ENCODE measurements around the gene TULP3.

TULP3 gene

GRCh38 chr12:2876431-2877046 is 14.2 kb upstream of the TULP3 start:
- Histone ChIP-seq H3K27me3 (ENCODE audit: control insufficient read depth in 2 of 2, insufficient read depth in 2 of 2, low read length in 2 of 2) (no peaks in the 10 kb centered on the region), H3K9ac (ENCODE audit: low read depth in 1 of 2, low read length in 2 of 2) (peak overlapping the region; percentile 56 to 73), H3K36me3 (ENCODE audit: control insufficient read depth in 2 of 2, insufficient read depth in 2 of 2, low read length in 2 of 2) (no peaks in the 10 kb centered on the region), H3K27ac (ENCODE audit: low read depth in 2 of 2, low read length in 2 of 2) (peak overlapping the region; percentile 74 to 94), H3K4me3 (ENCODE audit: low read length in 2 of 2) (peak overlapping the region; percentile 77 to 95), H3K4me1 (ENCODE audit: control insufficient read depth in 2 of 2, insufficient read depth in 2 of 2, low read length in 2 of 2) (peaks cover 13 to 16% of the 10 kb centered on the region in 2 donors), H3K9me3 (ENCODE audit: control insufficient read depth in 2 of 2, low read length in 2 of 2) (no peaks in the 10 kb centered on the region)

GRCh38 chr12:2877047-2877952 is 13.4 kb upstream of the TULP3 start, which contains the start of the genes FOXM1 and RHNO1:
FOXM1 (minus strand) TSS chr12:2877174; CDS start chr12:2874478, 2,696 bp downstream.
RHNO1 (plus strand) TSS chr12:2877223; CDS start chr12:2885367, 8,144 bp downstream.
- Histone ChIP-seq H3K27me3 (ENCODE audit: control insufficient read depth in 2 of 2, insufficient read depth in 2 of 2, low read length in 2 of 2) (no peaks in the 10 kb centered on the region), H3K27ac (ENCODE audit: low read depth in 2 of 2, low read length in 2 of 2) (peak within 1 kb of the TSS; percentile 94), H3K9ac (ENCODE audit: low read depth in 1 of 2, low read length in 2 of 2) (peak within 1 kb of the TSS; percentile 95 to 98), H3K4me3 (ENCODE audit: low read length in 2 of 2) (peak within 1 kb of the TSS; percentile 95 to 99), H3K9me3 (ENCODE audit: control insufficient read depth in 2 of 2, low read length in 2 of 2) (no peaks in the 10 kb centered on the region), H3K4me1 (ENCODE audit: control insufficient read depth in 2 of 2, insufficient read depth in 2 of 2, low read length in 2 of 2) (peaks cover 13 to 16% of the 10 kb centered on the region in 2 donors), H3K36me3 (ENCODE audit: control insufficient read depth in 2 of 2, insufficient read depth in 2 of 2, low read length in 2 of 2) (no peaks in the 10 kb centered on the region)

GRCh38 chr12:2877953-2878732 is 12.5 kb upstream of the TULP3 start:
- H3K9me3 ChIP-seq (ENCODE audit: control insufficient read depth in 2 of 2, low read length in 2 of 2), result no peaks in the 10 kb centered on the region
- H3K27me3 ChIP-seq (ENCODE audit: control insufficient read depth in 2 of 2, insufficient read depth in 2 of 2, low read length in 2 of 2), result no peaks in the 10 kb centered on the region
- peak overlapping the region; percentile 95 to 99 for H3K4me3 ChIP-seq (ENCODE audit: low read length in 2 of 2)
- peak overlapping the region in 1 of 2 donors; percentile 95 for H3K9ac ChIP-seq (ENCODE audit: low read depth in 1 of 2, low read length in 2 of 2)
- H3K27ac ChIP-seq (ENCODE audit: low read depth in 2 of 2, low read length in 2 of 2), result peak overlapping the region; percentile 94
- H3K4me1 ChIP-seq (ENCODE audit: control insufficient read depth in 2 of 2, insufficient read depth in 2 of 2, low read length in 2 of 2), result peaks cover 13 to 16% of the 10 kb centered on the region in 2 donors
- H3K36me3 ChIP-seq (ENCODE audit: control insufficient read depth in 2 of 2, insufficient read depth in 2 of 2, low read length in 2 of 2), result no peaks in the 10 kb centered on the region

DNA sequence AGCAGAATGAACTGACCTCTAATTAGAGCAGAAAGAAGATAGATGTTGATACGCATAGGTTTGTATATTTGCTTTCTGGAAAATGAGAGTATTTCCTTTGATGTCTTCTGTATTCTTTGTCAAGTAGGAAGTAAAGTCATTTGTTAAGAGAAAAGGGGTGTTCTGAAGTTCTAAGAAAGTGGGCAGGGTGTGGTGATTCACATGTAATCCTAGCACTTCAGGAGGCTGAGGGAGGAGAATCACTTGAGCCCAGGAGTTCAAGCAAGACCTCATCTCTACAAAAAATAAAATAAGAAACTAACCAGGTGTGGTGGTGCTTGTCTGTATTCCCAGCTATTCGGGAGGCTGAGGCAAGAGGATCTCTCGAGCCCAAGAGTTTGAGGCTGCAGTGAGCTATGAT is 10.8 kb upstream of the TULP3 start:
- no peak overlapping the region for H3K27ac ChIP-seq (ENCODE audit: low read depth in 2 of 2, low read length in 2 of 2)
- H3K27me3 ChIP-seq (ENCODE audit: control insufficient read depth in 2 of 2, insufficient read depth in 2 of 2, low read length in 2 of 2), result no peaks in the 10 kb centered on the region
- no peaks in the 10 kb centered on the region for H3K36me3 ChIP-seq (ENCODE audit: control insufficient read depth in 2 of 2, insufficient read depth in 2 of 2, low read length in 2 of 2)
- H3K9me3 ChIP-seq (ENCODE audit: control insufficient read depth in 2 of 2, low read length in 2 of 2), result no peaks in the 10 kb centered on the region
- no peak overlapping the region for H3K4me3 ChIP-seq (ENCODE audit: low read length in 2 of 2)
- H3K9ac ChIP-seq (ENCODE audit: low read depth in 1 of 2, low read length in 2 of 2), result no peak overlapping the region
- peaks cover 13 to 16% of the 10 kb centered on the region in 2 donors for H3K4me1 ChIP-seq (ENCODE audit: control insufficient read depth in 2 of 2, insufficient read depth in 2 of 2, low read length in 2 of 2)

GRCh38 chr12:2884810-2885209 is 5.9 kb upstream of the TULP3 start:
- Histone ChIP-seq H3K36me3 (ENCODE audit: control insufficient read depth in 2 of 2, insufficient read depth in 2 of 2, low read length in 2 of 2) (peaks cover 5 to 8% of the 10 kb centered on the region in 2 donors), H3K4me1 (ENCODE audit: control insufficient read depth in 2 of 2, insufficient read depth in 2 of 2, low read length in 2 of 2) (no peaks in the 10 kb centered on the region), H3K4me3 (ENCODE audit: low read length in 2 of 2) (no peak overlapping the region), H3K9ac (ENCODE audit: low read depth in 1 of 2, low read length in 2 of 2) (no peak overlapping the region), H3K27me3 (ENCODE audit: control insufficient read depth in 2 of 2, insufficient read depth in 2 of 2, low read length in 2 of 2) (no peaks in the 10 kb centered on the region), H3K27ac (ENCODE audit: low read depth in 2 of 2, low read length in 2 of 2) (no peak overlapping the region), H3K9me3 (ENCODE audit: control insufficient read depth in 2 of 2, low read length in 2 of 2) (no peaks in the 10 kb centered on the region)

DNA sequence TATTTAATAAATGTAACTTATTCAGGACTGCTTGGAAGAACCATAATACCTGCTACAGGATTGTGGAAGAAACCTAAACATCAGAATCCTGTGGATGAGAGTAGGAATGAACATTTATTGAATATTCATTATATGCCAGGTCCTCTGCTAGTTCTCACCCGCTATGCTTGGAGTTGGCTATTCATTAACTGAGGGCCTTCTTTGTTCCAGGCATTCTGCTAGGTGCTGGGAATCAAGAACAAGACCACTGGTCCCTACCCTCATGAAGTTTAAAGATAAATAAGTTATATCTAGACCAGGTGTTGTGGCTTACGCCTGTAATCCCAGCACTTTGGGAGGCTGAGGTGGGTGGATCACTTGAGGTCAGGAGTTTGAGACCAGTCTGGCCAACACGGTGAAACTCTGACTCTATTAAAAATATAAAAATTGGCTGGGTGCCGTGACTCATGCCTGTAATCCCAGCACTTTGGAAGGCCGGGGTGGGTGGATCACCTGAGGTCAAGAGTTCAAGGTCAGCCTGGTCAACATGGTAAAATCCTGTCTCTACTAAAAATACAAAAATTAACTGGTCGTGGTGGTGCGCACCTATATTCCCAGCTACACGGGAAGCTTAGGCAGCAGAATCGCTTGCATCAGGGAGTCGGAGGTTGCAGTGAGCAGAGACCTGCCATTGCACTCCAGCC is 3.8 kb upstream of the TULP3 start:
- H3K27ac ChIP-seq (ENCODE audit: low read depth in 2 of 2, low read length in 2 of 2), result no peak overlapping the region
- peaks cover 5 to 8% of the 10 kb centered on the region in 2 donors for H3K36me3 ChIP-seq (ENCODE audit: control insufficient read depth in 2 of 2, insufficient read depth in 2 of 2, low read length in 2 of 2)
- H3K4me1 ChIP-seq (ENCODE audit: control insufficient read depth in 2 of 2, insufficient read depth in 2 of 2, low read length in 2 of 2), result peaks cover 3 to 6% of the 10 kb centered on the region in 2 donors
- no peak overlapping the region for H3K4me3 ChIP-seq (ENCODE audit: low read length in 2 of 2)
- no peaks in the 10 kb centered on the region for H3K9me3 ChIP-seq (ENCODE audit: control insufficient read depth in 2 of 2, low read length in 2 of 2)
- no peaks in the 10 kb centered on the region for H3K27me3 ChIP-seq (ENCODE audit: control insufficient read depth in 2 of 2, insufficient read depth in 2 of 2, low read length in 2 of 2)
- no peak overlapping the region for H3K9ac ChIP-seq (ENCODE audit: low read depth in 1 of 2, low read length in 2 of 2)

DNA sequence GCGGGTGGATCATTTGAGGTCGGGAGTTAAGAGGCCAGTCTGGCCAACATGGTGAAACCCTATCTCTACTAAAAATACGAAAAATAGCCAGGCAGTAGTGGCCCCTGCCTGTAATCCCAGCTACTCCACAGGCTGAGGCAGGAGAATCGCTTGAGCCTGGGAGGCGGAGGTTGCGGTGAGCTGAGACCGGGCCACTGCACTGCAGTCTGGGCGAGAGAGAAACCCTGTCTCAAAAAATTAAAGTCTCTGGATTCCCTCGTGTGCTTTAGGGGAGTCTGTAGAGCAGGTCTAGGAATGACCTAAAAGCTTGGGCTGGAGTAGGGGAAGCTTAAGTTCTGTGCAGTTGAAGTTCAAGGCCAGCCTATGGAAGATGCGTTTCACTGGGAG is 697 bp upstream of the TULP3 start:
- Histone ChIP-seq H3K4me3 (ENCODE audit: low read length in 2 of 2) (peak overlapping the region; percentile 68 to 99), H3K36me3 (ENCODE audit: control insufficient read depth in 2 of 2, insufficient read depth in 2 of 2, low read length in 2 of 2) (peaks cover 5 to 8% of the 10 kb centered on the region in 2 donors), H3K27me3 (ENCODE audit: control insufficient read depth in 2 of 2, insufficient read depth in 2 of 2, low read length in 2 of 2) (no peaks in the 10 kb centered on the region), H3K9me3 (ENCODE audit: control insufficient read depth in 2 of 2, low read length in 2 of 2) (no peaks in the 10 kb centered on the region), H3K4me1 (ENCODE audit: control insufficient read depth in 2 of 2, insufficient read depth in 2 of 2, low read length in 2 of 2) (peaks cover 3 to 6% of the 10 kb centered on the region in 2 donors), H3K9ac (ENCODE audit: low read depth in 1 of 2, low read length in 2 of 2) (peak overlapping the region; percentile 47 to 92), H3K27ac (ENCODE audit: low read depth in 2 of 2, low read length in 2 of 2) (peak overlapping the region; percentile 31 to 86)

DNA sequence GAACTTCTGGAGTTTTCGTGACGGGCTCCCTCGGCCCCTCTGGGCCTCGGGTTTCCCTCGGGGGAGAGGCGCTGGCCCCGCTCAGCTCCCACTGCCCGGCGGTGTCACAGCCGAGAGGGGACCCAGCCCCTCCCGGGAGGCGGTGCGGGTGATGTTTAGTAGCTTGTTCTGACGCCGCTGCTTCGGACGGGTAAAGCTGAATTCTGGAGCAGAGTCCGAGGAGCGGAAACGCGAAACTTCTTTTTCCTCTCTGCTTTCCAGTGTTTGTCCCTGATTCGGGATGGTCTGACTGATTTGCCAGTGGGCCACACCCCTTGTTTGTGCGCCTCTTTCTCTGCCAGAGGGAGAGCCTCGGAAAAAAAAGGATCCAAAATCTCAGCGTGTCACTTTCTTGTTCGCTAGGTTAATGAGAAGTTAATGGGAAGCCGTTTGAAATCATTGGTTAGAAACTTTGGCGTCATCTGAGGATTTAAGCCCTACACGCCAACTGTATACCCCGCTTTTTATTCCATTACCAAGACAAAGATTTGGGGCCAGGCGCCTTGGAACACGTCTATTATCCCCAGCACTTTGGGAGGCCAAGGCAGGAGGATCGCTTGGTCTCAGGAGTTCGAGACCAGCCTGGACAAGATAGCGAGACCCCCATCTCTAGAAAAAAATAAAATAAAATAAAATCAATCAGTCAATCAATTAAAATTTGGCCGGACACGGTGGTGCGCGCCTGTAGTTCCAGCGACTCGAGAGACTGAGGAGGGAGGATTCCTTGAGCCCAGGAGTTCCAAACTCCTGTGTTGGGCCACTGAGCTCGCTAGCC is 756 bp downstream of the TULP3 start:
- peak overlapping the region; percentile 79 to 92 for H3K9ac ChIP-seq (ENCODE audit: low read depth in 1 of 2, low read length in 2 of 2)
- H3K27ac ChIP-seq (ENCODE audit: low read depth in 2 of 2, low read length in 2 of 2), result peak overlapping the region; percentile 83 to 86
- peaks cover 5 to 8% of the 10 kb centered on the region in 2 donors for H3K36me3 ChIP-seq (ENCODE audit: control insufficient read depth in 2 of 2, insufficient read depth in 2 of 2, low read length in 2 of 2)
- H3K9me3 ChIP-seq (ENCODE audit: control insufficient read depth in 2 of 2, low read length in 2 of 2), result no peaks in the 10 kb centered on the region
- H3K27me3 ChIP-seq (ENCODE audit: control insufficient read depth in 2 of 2, insufficient read depth in 2 of 2, low read length in 2 of 2), result no peaks in the 10 kb centered on the region
- peak overlapping the region; percentile 86 to 99 for H3K4me3 ChIP-seq (ENCODE audit: low read length in 2 of 2)
- peaks cover 3 to 6% of the 10 kb centered on the region in 2 donors for H3K4me1 ChIP-seq (ENCODE audit: control insufficient read depth in 2 of 2, insufficient read depth in 2 of 2, low read length in 2 of 2)

DNA sequence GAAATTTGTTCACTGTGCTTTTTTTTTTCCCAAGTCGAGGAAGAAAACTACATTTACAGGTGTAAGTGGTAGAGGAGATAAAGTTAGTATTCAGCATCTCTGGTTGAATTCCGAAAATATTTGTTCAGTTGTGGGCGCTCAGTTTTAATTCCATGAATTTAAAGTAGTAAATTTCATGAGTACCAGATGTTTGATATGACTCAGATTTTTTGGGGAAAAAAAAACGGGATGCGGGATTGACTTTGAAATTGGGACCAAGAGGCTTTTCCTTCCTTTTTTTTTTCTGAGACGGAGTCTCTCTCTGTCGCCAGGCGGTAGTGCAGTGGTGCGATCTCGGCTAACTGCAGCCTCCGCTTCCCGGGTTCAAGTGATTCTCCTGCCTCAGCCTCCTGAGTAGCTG is 1.6 kb downstream of the TULP3 start:
- peaks cover 5 to 8% of the 10 kb centered on the region in 2 donors for H3K36me3 ChIP-seq (ENCODE audit: control insufficient read depth in 2 of 2, insufficient read depth in 2 of 2, low read length in 2 of 2)
- H3K4me1 ChIP-seq (ENCODE audit: control insufficient read depth in 2 of 2, insufficient read depth in 2 of 2, low read length in 2 of 2), result peaks cover 3 to 6% of the 10 kb centered on the region in 2 donors
- H3K9me3 ChIP-seq (ENCODE audit: control insufficient read depth in 2 of 2, low read length in 2 of 2), result no peaks in the 10 kb centered on the region
- no peaks in the 10 kb centered on the region for H3K27me3 ChIP-seq (ENCODE audit: control insufficient read depth in 2 of 2, insufficient read depth in 2 of 2, low read length in 2 of 2)
- no peak overlapping the region for H3K9ac ChIP-seq (ENCODE audit: low read depth in 1 of 2, low read length in 2 of 2)
- H3K4me3 ChIP-seq (ENCODE audit: low read length in 2 of 2), result no peak overlapping the region
- no peak overlapping the region for H3K27ac ChIP-seq (ENCODE audit: low read depth in 2 of 2, low read length in 2 of 2)
